Measurements from ENCODE around the gene THSD7B.

GRCh38 chr2:136858656-136859055, 93.3 kb downstream of the THSD7B start:
- TF ChIP-seq CTCF (conservative IDR thresholded peaks at IDR 0.05; ENCODE audit: low read length): no peak
- no peak for TF ChIP-seq EZH2phosphoT487 (IDR thresholded peaks at IDR 0.05; ENCODE audit: borderline replicate concordance)

Data from Loucy (cell line).